COLO668 (cell line): ENCODE measurements around the gene C5orf46.
"Not testable (repeated sequence)": the region's sequence is repeated elsewhere in the genome, so short reads cannot be mapped to it uniquely, and the experiment has no call there.

ENCODE experiments used
- DNase-seq: peaks from one replicate; lab custom pipeline; 2025; ENCODE audit not compliant: unreplicated experiment; lab: John Stamatoyannopoulos, UW

Gene C5orf46

DNA sequence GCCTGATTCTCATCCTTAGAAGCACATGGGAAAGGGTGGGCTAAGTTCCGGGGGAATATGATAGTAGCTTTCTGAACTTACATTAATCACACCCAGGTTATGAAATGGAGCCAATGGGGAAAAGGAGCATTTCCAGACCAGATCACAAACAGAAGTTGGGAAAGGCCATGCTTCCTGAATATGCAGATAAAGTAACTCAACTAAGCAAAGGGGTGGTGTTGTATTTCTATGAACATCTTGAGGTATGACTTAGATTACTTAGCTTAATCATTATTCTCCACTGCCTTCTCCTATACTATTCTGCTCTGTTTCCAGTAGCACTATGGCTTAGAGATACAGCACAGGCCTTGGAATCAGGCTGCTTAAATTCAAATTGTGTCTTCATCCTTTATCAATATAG lies 10.5 kb downstream of the C5orf46 start:
- DNase-seq = no peak

DNA sequence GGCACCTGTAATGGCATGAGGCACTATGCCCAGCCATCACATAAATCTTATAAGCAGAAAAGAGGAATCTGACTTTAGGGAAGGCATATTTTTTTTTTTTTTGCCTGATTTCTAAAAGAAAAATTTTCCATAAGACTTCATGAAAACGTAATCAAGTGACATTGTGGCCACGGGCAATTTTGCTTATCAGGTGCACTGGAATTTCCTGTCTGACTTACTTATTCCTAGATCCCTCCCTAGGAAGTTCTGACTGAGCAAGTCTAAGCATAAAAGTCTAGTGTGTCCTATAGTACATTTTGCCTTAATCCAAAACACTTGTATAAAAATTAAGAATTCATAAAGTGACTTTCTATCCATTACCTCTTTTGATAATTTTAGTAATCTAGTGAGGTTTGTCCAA lies 12.5 kb downstream of the C5orf46 start:
- no peak for DNase-seq

DNA sequence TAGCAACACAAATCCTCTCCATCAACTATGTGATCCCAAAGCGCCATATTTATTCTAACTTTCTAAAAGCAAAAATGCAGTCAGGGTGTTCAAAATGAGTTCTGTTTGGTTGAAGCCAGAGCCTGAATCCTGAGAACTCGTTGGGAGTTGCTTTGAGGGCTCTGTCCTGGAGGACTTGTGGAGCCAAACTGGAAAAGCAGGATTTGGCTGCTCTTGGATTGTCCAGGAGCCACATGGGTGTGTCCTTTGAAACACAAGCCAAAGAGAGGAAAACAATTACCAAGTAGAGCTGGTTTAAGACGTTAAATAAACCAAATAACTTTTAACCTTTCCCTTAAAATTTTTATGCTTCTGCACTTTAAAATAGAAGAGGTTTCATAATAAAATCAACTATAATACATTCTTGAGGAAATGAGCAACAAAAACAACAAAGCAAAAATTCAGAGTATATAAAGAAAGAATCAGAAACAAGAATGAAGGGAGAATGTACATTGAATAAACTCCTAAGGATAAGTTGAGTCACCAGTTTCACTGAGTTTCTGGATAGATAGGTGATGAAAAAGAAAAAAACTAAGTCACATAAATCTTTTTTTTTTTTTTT lies 13.5 kb downstream of the C5orf46 start:
- no peak for DNase-seq

DNA sequence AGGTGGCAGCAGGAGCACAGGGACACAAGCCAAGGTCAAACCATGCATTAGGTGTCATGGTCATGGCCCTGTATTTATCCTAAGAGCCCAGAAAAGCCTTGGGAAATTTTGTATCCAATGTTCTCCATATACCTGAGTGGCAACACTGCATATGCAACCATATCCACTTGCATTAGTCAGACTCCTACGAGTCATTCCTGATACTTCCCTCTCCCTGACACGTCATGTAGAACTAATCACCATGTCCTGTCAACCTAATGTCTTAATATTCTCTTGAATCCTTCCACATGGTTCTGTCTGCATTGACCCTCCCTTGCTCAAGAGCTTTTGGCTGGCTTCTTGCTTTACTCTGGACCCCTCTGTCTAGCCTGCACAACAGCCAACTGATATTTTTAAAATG lies 18.4 kb downstream of the C5orf46 start:
- DNase-seq = no peak

DNA sequence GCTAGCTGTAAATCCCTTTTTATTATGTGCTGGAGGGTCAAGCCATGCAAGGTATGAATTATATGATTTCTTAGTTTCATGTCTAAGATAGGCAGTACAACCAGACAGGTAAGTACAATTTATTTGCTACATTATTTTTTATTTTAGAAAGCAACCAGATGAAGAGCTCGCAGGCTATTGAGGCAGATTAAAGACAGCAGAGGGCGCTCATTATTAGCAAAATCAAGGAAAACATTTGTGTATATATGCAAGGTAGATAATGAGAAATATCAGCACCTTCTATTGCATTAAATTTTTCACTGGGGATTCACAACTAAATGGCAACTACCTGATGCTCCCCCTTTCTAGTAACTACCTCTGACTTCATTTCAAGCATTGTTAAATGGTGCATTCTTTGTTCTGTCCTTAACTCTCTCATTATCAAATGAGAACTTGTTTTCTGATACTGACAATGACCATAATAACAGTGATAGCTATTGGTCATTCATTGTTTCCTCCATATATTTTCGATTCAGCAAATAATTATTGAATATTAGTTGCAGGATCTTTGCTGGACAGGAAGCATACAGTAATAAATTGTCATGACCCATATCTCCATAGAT lies 19.2 kb downstream of the C5orf46 start:
- DNase-seq = no peak

DNA sequence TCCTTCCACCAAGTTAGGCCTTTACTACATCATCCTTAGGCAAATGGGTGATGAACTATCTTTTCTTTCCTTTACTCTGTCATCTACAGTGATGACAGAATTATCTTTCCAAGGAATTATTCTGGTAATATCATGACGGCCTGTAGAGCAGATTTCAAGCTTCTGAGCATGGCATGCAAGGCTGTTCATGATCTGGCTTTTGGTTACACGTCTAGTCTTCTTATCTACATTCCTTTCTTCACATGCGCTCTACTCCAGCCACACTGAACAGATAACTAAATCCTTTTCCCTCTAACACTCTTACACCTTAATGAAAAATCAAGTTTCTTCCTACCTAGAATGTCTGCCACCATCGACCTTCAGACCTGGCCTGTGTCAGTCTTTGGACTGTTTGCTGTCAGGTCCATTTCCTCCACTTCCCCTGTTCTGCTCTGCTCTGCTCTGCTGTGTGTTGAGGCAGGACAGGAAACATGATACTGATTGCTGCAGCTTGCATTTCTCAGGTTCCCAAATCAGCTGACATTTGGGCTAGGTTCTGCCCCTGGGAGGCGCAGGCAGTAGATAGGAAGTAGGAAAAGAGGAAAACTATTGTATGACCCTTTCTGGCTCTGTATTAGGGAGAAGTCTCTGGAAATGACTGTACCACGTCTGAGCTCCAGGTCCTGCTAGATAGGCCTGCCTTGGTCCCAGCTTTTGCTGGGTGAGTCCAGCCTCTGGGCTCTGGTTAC lies 23.6 kb downstream of the C5orf46 start:
- no peak for DNase-seq

DNA sequence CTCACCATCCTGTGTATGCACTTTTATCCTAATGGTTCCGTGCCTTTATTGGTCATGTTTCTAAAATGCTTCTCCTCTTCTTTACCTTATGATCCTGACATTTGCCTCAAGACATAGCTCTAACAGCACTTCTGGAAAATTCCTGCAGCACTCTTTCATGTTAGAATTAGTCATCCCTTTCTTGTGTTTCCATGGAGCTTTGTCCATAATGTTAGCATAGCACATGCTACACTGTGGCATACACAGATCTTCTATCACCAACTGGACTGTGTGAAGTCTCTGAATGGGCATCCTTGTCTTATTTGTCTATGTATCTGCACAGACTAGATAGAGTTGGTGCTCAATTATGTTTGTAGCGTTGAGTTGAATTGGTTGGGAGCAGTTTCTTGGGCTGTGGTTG lies 25.9 kb downstream of the C5orf46 start:
- no peak for DNase-seq

DNA sequence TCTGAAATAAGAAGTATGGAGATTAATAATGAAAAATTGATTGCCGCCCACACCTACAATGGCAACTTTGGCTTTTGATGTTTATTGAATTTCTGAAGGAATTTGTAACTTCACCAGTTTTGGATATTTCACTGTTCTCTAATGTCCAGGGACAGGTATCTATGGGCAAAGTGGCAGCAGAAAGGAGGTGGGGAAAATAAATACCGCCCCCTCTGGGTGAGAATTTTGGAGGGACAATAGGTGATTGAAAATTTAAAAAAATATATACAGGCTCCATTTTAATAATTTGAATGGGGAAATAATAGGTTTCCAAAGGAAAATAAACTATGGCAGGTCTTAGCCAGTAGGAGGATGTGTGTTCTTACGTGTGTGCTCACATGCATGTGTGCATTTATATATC lies 26.6 kb downstream of the C5orf46 start:
- no peak for DNase-seq

DNA sequence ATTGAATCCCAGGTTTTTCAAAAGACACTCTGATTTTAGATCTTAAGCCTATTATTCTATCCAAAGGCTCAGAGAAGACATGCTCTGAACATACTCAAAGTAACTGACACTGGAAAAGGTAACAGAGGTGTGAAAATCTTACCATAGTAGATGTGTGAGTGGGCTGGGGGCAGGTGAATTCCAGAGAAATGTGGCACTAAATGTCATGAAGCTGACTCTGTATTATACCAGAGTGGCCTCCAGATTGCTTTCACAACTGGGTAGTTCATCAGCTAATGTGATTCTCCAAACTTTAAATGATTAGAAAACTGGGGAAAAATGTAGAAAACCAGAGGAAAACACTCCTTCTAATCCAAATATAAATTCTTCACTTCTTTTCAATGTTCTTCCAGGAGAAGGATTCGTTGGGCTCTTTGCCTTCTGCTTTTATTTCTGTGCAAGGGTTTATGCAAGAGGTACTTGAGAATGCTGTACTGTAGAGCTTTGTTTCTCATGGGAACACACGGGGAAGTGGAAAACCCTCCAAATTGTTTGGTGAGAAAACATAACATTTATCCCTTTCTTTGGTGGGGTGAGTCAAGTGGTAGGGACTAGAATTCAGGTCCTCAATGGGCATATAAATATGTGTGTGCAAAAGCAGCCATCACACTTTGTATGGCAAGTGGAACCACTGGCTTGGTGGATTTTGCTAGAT lies 28.1 kb downstream of the C5orf46 start, which contains the start of gene SCGB3A2:
SCGB3A2 (plus strand) TSS at position 646 of the 694 bp plus-strand sequence. CDS start 93 bp downstream, outside the sequence.
- DNase-seq = no peak

DNA sequence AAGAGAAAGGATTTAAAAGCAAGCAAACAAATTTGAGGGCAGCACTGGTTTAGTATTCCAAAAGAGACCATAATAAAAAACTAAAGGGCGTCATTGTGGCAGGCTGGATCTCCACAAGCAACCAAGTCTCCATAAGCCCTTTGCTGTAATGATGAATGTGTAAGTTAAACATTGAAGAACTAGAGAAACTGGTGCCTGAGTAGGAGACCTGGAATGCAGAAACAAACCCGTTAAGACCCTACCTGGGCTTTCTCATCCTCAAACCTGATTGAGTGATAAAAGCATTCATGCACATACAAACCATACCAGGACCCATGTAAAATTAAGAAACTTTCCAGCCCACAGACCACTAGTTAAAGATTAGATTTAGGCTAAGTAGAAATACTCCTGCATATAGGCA lies 29.7 kb downstream of the C5orf46 start:
- no peak for DNase-seq

DNA sequence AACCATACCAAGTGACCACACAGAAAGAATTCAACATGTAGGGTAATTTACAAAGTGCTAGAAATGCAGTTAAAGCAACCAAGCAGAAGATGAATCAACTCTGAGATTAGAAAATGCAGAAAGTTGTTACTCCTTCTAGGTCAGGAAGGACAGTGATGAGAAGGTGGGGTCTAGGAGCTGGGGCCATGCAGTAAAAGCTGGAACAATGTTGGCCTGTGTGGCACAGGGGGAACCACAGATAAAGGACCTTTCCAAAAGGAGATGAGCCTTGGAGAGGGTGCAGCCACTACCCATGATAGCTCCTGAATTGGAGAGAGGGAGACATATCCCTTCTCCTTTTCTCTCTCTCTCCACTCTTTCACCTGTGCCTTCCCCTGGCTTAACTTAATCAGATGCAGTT lies 30.2 kb downstream of the C5orf46 start:
- DNase-seq = no peak

DNA sequence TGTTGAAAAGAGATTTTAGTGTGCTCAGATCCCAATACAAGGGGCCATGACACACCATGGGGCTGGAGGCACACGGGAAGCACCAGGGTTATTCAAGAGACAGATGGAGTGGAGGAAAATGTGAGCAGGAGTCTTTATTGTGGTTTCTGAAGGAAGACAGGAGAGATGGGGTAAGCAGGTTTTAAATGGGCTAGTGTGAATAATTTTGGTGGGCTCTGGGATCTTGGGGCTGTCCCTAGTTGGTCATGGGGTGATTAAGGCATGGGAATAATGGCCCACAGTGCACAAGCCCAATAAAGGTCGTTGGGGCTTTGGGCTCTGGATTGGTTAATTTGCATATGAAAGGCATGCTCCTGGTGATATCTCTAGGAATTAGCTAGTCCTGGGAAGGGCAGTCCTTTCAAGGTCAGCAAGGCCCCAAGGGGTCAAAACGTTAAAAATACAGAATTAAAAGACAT lies 31.4 kb downstream of the C5orf46 start:
- DNase-seq = no peak

DNA sequence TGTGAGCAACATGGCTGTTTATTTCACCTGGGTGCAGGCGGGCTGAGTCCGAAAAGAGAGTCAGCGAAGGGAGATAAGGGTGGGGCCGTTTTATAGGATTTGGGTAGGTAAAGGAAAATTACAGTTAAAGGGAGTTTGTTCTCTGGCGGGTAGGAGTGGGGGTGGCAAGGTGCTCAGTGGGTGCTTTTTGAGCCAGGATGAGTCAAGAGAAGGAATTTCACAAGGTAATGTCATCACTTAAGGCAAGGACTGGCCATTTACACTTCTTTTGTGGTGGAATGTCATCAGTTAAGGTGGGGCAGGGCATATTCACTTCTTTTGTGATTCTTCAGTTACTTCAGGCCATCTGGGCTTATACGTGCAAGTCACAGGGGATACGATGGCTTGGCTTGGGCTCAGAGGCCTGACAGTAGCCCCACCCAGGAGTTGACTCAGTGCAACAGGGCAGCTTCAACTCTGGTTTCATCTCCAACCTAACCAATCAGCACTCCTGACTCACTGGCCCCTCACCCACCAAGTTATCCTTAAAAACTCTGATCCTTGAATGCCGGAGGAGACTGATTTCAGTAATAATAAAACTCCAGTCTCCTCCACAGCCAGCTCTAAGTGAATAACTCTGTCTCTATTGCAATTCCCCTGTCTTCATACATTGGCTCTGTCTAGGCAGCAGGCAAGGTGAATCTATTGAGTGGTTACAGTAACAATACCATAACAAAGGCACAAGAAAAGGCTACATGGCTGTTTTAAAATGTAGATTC lies 32.0 kb downstream of the C5orf46 start:
- DNase-seq = not testable (repeated sequence)

DNA sequence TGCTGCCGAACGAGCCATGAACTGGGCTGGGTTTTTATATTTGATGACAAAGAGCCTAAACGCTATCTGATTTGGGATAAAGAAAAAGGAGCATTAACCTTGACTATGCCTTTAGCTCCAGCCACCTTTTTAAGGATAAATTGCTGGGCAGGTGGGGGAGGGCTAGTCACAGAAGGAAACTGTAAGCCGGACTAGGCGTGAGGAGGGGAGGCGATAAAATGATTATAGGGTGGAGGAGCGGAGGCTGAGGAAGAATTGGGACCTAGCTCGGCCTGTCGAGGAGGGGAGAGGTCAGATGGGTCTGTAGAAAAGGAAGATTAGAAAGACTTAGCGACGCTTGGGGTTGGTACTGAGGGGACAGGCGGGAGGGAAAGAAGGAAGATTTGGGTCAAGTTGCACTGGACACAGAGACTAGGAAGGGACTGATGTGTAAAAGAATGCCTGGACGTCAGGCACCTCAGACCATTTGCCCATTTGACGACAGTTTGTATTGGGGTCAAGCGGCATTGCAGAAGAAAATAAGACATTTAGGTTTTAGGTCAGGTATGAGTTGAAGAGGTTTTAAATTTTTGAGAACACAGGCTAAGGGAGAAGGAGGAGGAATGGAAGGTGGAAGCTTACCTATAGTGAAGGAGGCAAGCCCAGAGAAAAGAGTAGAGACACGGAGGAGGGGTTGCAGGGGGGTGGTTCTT lies 33.4 kb downstream of the C5orf46 start:
- not testable (repeated sequence) for DNase-seq

DNA sequence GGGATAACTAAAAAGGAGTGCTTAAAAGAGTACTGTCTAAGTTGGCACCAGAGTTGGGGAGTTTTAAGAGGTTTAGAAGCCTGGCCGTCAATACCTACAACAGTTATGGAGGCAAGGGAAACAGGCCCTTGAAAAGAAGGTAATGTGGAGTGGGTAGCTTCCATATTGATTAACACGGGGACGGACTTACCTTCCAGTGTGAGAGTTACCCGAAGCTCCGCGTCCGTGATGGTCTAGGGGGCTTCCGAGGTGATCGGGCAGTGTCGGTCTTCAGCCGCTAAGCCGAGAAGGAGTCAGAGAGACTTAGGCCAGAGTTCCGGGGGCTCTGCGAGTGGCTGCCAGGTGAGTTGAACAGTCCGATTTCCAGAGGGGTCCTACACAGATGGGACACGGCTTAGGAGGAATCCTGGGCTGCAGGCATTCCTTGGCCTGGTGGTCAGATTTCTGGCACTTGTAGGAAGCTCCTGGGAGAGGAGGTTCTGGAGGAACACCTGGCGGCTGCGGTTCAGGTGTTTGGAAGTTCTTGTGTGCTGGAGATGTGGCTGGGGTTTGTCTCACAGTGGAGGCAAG lies 34.3 kb downstream of the C5orf46 start:
- DNase-seq = not testable (repeated sequence)

DNA sequence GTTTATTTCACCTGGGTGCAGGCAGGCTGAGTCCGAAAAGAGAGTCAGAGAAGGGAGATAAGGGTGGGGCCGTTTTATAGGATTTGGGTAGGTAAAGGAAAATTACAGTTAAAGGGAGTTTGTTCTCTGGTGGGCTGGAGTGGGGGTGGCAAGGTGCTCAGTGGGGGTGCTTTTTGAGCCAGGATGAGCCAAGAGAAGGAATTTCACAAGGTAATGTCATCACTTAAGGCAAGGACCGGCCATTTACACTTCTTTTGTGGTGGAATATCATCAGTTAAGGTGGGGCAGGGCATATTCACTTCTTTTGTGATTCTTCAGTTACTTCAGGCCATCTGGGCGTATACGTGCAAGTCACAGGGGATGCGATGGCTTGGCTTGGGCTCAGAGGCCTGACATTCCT lies 36.4 kb downstream of the C5orf46 start:
- not testable (repeated sequence) for DNase-seq

DNA sequence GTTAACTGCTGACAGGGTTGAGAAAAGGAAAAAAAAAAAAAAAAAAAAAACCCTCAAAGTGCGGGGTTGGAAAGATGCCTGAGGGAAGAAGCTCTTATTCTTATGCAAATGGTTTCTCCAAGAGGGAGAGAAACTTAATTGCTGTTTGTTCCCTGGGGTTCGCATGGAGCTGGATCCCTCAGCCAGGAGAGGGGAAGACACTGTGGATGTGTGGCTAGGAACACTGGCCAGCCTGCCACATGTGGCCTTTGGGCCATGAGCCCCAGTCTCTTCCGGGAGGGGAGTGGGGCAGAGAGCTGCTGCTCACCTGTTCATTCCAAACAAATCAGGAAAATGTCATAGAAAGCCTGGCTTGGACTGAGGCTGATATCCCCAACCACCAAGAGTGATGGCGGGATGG lies 37.2 kb downstream of the C5orf46 start:
- no peak for DNase-seq

DNA sequence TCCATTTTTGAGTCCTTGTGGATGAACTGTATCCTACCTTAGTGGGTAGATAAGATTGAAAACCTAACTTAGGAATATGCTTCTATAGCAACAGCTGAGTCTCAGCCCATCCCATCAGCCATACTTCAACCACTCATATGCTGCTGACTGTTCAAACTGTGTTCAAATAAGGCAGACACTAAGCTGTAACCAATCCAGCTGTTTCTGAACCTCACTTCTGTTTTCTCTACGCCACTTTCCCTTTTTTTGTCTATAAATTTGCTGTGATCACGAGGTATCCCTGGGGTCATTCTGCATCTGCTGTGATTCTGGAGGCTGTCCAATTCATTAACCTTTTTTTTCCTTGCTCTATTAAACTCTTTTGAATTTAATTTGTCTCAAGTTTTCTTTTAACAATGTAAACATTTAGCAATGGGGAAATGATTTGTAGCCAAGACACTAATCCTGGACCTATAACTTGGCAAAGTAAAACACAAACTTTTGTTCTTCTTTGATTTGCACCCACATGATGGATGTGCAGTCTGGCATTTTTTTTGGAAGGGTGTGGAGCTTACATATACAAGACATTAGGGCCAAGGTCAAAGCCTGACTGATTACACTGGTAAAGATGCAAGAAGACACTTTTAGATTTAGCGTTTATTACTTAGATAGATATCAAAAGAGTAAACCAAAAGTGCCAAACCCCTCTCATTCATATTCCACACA lies 42.7 kb downstream of the C5orf46 start:
- DNase-seq = no peak

DNA sequence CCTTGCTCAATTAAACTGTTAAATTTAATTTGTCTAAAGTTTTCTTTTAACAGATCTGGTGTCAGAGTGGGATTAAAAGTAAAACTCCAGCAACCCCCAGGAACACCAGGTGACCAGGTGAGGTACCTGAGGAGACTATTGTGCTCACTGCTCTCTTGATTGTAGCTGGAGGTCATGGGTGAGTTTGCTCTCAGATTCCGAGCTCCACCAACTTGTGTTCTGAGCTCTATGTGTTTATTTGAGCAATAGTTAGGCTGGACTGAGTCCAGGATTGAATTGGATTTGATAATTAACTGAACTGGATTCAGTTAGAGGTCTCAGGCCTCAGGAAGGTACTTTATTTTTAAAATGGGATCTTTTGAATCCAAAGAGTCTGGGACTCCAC lies 45.7 kb downstream of the C5orf46 start:
- DNase-seq = no peak
